ENCODE measurements around the gene ESRRB.
"Not testable (repeated sequence)": the region's sequence is repeated elsewhere in the genome, so short reads cannot be mapped to it uniquely, and the experiment has no call there.

ESRRB gene

DNA sequence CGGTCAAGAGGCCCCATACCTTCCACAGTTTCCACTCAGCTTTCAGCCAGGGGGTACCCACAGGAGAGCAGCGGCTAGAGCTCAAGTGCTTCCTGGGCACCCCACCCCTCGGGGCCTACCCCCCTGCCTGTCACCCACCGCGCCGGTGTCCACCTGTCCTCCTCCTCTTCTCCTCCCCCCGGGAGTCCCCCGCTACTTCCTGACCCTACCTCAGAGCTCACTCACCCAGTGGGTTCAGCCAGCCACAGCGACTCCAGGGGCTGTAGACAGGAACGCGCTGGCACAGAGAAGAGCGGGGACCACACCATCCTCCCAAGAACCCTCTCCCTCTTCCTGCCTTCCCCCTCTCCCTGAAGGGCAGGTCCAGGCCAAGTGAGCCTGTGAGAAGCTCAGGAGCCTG is 123.0 kb downstream of the ESRRB start:
- DNase-seq, result no peak

DNA sequence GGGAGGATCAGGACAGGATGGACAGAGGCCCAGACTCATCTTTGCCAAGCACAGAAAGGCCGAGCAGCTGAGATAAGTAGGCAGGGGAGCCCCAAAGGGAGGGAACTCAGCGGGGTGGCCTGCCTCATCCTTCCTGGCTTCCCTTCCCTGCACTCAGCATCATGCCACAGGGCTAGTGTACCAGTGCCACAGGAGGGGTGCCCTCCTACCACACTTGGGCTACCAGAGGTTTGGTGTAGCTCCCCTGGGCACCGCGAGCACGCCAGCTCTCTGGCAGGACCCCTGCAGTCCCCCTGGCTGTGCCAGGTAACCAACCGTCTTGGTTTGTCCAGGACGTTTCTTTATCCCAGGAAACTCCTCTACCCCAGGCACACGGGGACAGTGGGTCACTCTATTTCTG is 123.5 kb downstream of the ESRRB start:
- DNase-seq, result no peak

DNA sequence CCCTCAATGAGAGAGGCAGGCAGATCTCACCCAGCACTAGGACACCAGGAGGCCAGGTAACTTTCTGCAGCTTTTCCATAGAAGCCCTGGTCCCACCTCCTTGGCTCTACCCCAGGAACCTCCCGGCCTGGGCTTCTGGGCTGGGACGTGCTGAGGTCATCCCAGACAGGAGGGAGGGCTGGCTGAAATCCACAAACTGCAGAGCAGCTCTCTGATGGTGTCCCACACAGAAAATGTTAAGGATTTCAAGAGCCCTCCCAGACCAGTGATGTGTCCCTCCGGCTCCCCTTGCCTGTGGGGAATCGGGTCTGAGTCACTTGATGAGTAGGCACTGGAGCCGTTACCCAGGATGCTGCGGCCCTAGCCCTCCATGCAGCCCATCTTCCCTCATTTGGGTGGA is 124.1 kb downstream of the ESRRB start:
- DNase-seq, result no peak

DNA sequence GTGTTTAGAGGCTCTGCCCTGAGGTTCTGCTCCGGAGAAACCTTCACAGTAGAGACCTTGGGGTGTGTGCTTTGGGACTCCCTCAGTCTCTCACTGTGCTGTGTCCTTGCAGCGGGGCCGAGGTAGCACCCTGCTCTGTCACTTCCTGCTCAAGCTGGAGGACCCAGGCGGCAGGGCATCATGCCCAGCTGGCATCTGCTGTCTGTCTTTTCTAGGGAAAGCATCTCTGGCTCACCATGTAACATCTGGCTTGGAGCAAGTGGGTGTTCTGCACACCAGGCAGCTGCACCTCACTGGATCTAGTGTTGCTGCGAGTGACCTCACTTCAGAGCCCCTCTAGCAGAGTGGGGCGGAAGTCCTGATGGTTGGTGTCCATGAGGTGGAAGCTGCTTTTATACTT is 124.5 kb downstream of the ESRRB start:
- DNase-seq, result no peak

DNA sequence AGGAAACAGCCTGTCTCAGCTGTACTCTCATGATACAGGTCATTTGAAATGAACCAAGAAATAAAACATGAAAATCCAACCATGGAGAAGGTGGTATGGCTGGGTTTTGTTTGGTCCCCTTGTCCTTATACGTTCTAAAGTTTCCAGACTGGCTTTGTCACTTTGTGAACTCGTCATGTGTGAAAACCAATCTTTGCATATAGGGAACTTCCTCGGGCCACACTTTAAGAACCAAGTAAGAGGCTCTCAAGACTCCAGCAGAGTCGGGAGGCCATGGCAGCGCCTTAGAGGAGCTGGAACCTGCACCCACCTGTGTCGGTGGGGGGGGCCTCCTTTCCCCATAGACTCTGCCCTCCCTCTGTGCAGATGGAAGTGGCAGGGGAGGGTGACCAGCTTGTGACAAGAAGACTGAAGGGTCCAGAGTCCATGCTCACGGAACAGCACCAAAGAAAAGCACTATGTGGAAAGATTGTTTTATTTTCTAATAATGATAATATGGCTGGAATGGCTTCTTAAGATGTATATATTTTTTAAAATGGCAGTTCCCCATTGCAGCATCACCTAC is 125.3 kb downstream of the ESRRB start:
- no peak for DNase-seq

DNA sequence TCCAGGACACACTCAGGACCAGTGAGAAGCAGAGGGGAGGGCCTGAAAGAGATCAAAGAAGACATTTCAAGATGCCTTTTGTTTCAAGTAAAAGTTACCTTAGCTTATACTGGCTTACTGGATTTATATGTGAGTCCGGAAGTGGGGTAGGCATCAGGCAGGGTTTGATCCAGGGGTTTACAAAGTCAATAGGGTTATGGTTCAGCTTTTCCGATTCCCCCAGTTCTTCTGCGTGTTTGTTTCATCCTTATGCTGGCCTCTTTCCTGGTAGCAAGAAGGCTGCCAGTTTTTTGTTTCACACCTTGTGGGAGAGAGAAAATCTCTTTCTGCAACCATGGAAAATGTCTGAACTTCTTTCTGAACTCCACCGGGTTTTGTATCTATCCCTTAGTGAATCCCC is 126.3 kb downstream of the ESRRB start:
- no peak for DNase-seq

DNA sequence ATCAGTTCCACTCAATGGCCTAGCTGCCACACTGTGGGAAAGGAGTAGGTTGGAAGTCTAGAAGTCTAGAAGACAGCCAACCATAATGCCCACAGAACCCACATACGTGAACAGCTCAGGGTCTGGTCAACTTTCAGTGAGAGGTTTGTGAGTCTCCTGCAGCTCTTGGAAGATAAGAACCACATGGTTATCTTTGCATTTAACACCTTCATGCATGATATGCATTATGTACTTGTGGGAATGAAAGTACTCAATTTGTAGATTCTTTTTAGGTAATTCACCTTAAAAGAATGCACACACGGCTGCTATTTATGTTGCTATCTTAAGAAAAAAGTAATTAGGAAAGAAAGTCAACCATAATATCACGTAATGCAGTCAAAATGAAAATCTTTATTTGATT is 126.7 kb downstream of the ESRRB start:
- DNase-seq, result no peak

DNA sequence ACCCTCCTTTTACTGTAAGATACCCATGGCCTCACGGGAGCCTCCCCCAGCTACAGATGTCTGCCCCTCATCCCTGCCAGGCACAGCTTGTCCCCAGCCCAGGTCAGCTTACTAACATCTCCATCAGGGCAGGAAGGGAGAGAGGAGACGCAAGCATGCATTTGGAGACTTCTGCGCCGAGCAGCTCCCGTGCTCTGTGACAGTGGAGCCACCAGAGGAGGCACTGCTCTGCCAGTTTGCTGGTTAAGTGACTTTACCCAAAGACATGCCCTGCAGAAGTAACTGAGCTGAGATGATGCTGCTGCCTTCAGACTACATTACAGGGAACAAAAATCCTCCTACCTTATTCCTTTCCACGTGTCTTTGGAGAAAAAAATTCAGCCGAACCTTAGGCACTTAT is 133.4 kb downstream of the ESRRB start:
- no peak for DNase-seq

DNA sequence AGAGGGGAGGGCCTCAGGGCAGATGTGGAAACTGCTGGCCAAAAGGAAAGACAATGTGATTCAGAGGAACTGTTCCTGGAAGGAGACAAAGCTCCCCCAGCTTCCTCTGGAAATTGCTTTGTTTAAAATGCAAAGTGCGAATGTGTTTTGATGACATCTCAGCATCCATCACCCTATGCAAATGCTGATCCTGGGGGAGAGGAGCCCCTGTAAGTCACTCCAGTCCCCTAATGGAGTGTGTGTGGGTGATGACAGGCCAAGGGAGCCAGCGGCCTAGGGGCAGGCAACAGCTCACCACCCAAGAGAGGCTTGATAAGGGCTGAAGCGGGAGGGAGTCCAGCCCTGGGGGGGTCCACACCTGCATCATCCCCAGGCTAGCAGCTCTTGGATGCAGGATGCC is 134.2 kb downstream of the ESRRB start:
- DNase-seq, result no peak

DNA sequence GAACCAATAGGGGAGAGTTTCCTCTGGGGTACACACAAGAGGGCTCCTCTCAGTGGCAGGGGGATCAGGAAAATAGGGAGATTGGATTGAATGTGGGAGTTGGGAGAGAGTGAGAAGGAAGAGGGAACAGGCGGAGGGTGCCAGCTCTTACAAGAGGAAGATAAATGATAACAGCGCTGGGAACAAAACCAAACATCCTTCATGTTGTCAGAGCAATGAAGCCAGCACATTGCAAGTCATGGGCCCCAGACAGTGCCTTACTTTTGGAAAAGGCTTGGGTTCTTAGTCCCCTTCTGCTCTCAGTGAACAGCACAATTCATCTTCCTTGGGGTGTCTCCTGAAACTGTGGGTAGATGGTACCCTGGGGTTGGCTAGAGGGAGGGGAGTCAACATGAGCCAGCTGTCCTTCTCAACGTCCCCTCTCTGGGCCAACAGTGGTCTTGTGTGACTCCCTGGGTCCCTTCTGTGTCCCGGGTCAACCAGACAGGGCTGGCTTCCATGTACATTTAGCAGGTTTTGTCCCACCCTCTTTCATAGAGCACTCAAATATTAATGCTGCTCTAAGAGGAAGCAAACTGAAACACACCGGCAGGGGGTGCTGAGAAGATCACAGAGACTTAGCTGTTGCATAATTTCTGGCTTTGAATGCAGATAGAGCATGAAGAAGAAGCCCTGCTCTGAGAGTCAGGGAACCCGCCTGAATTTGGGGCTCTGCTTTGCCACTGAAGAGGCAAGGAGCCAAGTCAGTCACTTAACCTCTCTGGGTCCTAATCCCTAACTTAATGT is 138.5 kb downstream of the ESRRB start:
- DNase-seq, result no peak

DNA sequence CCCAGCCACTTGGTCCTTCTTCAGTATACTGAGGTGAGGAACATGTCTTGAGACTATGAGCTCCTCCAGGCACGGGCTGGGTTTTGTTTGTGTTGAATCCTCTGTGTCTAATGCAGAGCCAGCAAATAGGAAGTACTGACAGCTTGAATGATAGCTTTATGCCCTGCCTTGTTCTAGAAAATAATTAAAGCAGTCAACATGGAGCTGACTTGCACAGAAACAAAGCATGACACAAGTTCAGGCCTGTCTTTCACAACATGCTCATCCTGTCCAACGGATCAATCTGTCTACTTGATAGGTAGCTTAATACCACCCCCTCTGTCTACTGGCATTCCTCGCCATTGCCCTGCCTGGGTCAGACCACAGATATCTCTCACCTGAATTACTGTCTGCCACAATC is 140.9 kb downstream of the ESRRB start:
- no peak for DNase-seq

DNA sequence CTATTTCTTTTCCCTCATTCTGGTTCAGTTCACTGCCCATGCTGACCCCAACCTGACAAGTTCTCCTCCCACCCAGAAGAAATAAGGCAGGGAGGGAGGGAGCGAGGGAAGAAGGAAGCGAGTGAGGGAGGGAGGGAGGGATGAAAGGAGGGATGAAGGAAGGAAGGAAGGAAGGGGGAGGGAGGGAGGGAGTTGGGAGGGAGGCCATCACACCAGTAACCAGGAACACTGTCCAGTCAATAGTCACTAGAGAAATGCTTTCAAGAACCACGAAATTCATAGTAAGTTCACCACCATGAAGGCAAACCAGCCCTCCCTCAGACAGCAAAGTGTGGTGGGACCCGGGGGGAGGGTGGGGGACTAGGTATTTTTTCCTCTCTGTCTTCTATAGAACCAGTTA is 142.4 kb downstream of the ESRRB start:
- DNase-seq, result no peak

DNA sequence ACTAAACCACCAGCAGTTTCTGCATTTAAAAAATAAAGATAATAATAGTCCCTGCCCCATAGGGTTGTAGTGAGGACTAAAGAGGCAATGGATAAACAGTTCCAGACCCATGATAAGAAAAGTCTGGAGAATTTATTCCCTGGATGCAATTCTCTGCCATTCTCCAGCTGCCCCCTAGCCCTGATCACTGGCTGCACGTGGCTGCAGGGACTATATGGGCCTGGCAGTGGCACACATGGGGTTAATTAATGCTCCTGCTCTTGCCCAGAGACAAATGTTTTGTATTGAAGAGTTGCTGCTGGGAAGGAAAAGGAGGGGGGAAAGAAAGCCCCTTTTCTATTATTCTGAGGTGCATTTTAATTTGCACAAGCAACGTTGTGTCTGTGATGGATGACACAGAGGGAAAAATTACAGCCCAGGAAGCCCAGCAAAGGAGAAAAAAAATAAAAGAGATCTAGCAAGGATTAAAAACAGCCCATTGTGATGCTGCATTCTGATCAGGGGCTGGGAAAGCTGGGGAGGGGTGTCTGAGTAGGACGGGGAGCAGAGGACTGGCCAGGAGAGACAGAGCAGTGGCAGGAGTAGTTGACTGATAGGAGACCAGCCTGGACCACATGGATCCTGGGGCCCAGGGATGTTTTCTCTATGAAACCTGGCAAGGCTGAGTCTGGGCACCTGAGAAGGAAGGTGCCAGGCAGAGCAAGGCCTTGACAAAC is 149.3 kb downstream of the ESRRB start:
- DNase-seq, result no peak

DNA sequence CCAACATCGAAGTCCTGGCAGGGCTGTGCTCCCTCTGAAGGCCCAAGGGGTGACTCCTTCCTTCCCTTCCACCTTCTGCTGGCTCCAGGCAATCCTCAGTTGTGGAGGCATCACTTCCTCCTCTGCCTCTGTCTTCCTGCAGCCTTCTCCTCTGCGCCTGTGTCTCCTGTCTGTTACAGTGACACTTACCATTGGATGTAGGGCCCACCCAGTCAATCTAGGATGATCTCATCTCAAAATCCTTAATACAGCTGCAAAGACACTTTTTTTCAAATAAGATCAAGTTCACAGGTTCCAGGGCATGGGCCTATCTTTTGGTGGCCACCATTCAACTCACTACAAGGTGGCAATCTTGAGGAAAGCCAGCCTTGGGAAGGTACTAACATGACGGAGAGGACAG is 155.1 kb downstream of the ESRRB start:
- DNase-seq, result no peak

DNA sequence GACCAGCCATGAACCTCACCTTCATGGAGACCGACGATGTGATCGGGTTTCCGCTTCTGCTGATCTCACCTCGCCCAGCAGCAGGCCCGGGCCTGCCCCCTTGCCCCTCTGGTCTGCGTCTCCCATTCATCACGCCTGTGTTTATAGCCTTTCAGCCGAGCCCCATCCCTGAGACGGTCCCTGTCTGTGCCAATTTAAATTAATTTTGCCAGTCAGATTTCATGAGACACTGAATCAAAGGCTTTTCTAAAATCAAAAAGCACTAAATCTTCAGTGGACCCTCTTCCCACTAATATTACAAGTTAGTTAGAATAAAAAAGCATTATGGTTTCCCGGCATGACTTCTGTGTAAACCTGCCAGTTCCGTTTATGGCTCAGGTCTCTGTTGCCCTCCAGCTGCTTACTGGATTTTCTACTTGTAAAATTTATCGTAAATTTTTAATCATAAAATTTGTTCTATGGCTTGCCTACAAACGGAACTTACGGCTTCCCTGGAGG is 155.9 kb downstream of the ESRRB start:
- DNase-seq, result no peak

DNA sequence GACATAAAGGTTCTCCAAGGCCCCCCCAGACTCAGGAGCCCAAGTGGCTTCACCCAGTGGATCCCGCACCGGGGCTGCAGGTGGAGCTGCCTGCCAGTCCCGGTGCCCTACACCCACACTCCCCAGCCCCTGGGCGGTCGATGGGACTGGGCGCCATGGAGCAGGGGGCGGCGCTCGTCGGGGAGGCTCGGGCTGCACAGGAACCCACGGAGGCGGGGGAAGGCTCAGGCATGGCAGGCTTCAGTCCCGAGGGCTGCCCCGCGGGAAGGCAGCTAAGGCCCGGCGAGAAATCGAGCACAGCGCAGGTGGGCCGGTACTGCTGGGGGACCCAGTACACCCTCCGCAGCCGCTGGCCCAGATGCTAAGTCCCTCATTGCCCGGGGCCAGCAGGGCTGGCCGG is 160.7 kb downstream of the ESRRB start:
- not testable (repeated sequence) for DNase-seq

DNA sequence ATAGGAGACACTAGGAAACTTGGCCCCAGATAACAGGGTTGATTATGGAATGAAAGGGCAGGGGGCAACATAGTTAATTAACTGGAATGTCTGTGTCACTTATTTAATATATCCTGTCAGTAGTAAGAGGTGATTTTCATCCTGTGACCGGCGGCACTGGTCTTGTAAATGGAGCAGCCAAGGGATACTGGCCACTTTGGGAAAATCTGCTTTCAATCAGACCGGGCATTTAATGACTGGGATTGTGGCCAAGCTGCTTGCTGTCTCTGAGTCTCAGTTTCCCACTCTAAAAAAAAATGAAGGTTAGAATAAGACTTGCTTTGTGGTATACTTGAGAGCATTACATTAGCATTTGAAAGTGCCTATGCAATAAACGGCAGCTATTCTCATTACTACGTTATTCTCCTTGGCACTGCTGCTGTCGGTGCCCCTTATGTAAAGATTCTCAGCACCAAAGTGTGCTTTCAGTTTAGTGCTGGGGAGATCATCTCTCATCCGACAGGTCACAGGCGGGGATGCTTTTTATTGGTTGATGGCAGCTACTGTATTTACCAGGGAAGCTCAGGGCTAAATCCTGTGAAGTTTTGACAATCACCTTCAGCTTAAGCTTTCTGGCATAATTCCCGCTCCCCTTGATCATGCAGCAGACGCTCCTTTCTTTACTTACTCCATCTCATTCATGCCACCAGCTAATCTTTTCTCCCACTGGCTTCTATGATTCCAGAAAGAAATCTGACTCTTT is 162.1 kb downstream of the ESRRB start:
- DNase-seq, result no peak

DNA sequence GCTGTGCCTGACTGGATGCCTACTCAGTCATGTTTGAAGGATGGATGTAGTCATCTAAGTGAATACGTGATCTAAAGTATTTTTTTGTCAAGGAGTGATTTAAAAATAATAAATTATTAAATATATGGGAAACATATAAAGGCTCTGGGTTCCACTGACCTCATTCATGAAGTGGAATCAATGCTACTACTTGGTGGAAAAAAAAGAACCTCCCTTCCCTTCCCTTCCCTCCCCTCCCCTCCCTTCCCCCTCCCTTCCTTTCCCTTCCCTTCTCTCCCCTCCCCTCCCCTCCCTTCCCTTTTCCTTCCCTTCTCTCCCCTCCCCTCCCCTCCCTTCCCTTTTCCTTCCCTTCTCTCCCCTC is 162.7 kb downstream of the ESRRB start:
- no peak for DNase-seq

DNA sequence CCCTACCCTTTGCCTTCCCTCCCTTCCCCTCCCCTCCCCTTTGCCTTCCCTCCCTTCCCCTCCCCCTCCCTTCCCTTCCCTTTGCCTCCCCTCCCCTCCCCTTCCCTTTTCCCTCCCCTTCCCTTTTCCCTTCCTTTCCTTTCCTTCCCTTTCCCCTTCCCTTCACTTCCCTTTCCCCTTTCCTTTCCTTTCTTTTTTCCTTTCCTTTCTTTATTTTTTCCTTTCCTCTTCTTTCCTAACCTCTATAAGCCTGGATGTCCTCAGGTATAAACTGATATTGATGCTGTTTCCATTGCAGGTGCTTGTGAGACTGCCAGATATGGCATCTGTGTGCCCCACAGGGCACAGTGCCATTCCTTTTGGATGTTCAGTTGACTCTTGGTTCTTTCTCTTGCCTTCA is 163.2 kb downstream of the ESRRB start:
- DNase-seq, result no peak

DNA sequence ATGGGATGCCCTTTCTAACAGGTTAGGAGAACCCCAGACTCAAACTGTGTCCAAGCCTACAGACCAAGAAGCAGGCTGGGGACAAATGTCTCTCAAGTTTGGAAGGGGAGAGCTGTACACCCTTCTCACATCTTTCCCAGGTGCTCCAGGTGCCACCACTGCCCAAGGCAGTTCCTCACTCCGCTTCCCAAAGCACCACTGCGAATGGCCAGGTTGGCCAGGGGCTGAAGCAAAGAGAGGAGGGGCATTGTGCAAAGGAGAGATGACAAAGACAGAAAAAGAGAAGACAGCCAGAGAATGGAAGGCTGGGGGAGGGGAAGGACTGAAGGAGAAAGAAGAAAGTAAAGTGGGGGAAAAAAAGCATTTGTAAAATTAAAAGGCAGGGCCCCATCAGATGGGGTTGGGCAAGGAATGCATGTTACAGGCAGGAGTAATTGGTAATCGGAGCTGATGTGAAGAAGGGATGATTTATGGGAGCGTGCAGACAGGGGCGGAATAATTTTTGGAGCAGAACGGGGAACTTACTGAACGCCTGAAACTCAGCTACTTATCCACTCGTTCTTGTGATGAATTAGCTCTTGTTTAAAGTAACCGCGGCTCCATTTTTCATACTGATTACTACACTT is 165.8 kb downstream of the ESRRB start:
- no peak for DNase-seq

DNA sequence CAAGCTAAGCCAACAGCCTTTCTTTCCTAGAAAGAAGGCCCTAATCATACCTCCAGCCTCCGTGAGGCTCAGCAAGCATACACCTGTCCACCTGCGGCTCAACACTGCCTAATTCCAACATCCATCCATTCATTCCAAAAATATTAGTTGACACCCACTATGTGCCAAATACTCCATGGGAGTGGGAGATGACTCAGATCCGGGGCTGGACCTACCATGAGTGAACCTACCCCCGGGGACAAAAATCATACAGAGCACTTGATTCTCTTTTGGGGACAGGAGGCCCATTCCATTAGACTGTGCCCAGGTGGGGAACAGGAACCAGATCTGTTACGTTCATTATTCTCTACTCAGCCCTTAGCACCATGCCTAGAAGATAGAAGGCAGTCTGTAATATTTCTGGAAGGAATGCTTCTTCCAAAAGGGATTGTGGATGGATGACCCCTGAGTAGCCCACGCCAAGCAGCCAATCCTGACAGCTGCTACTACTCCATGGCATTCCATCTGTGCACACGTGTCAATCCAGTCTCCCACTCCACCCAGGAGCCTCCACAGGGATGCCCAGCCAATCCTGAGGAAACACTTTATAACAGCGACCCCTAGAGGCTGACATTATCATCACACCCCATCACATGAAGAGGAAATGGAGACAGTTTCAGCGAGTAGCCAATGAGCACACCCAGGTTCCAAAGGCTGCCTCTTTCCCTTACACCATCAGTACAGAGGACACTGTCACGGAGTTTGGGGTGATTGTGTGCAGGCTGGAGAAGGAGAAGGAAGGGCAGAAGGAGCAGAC is 170.7 kb downstream of the ESRRB start:
- no peak for DNase-seq

DNA sequence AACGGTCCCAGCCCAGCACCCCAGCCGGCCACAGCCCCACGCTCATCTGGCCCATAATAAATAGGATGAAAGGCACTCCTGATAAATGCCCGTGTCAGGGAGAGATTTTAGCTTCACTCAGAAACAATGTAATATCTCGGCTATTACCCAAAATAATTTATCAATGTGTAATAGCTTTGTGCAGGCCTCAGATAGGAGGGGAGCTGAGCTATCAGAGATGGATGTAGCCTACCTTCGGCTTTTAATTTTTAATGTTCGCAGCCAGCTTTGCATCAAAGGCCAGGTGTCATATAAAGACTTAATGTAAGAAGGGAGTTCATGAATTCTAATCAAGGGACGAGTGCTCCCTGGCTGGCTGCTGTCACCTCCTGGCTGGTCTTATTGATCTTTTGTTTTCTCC is 171.9 kb downstream of the ESRRB start:
- DNase-seq, result no peak
